Smooth muscle cell (in vitro differentiated cells): ENCODE results near the gene MAGI3. TPM values are rescaled to one million over a fixed set of nuclear protein-coding genes. Genes with fewer than 3 reads are reported as not detected.

ENCODE experiments used
- DNase-seq: peaks from one replicate; lab custom pipeline; 2025; ENCODE audit not compliant: unreplicated experiment; lab: John Stamatoyannopoulos, UW
- H2AFZ ChIP-seq: fragments of 200-600 bp; sonication (generic); 2 replicates; pipeline ENCODE4 v1.6.0; 2016; ENCODE audit warnings: antibody characterized with exemption, low read depth, mild to moderate bottlenecking
- H3F3A ChIP-seq: fragments of 200-600 bp; sonication (generic); 2 replicates; pipeline ENCODE4 v1.6.0; 2017; ENCODE audit warnings: antibody characterized with exemption, low read depth
- H3K27ac ChIP-seq: fragments of 200-600 bp; sonication (generic); 2 replicates; pipeline ENCODE4 v1.5.1; 2016; ENCODE audit warnings: low read depth, mild to moderate bottlenecking
- H3K27me3 ChIP-seq: fragments of 200-600 bp; sonication (generic); 2 replicates; pipeline ENCODE4 v1.6.1; 2016; ENCODE audit warnings: low read depth, mild to moderate bottlenecking
- H3K36me3 ChIP-seq: fragments of 200-600 bp; sonication (generic); 2 replicates; pipeline ENCODE4 v1.5.1; 2016; ENCODE audit warnings: low read depth
- H3K4me1 ChIP-seq: fragments of 200-600 bp; sonication (generic); 2 replicates; pipeline ENCODE4 v1.5.1; 2016; ENCODE audit warnings: low read depth
- H3K4me2 ChIP-seq: fragments of 200-600 bp; sonication (generic); 2 replicates; pipeline ENCODE4 v1.6.0; 2016; ENCODE audit warnings: mild to moderate bottlenecking
- H3K4me3 ChIP-seq: fragments of 200-600 bp; sonication (generic); 2 replicates; pipeline ENCODE4 v1.5.1; 2016; ENCODE audit warnings: mild to moderate bottlenecking
- H3K79me2 ChIP-seq: fragments of 200-600 bp; sonication (generic); 2 replicates; pipeline ENCODE4 v1.6.0; 2016; ENCODE audit warnings: low read depth, mild to moderate bottlenecking
- H3K9ac ChIP-seq: fragments of 200-600 bp; sonication (generic); 2 replicates; pipeline ENCODE4 v1.6.0; 2016; ENCODE audit warnings: low read depth
- H3K9me3 ChIP-seq: fragments of 200-600 bp; sonication (generic); replicated peaks from 2 replicates; pipeline ENCODE4 v1.5.1; 2016; ENCODE audit warnings: low read depth
- H4K20me1 ChIP-seq: fragments of 200-600 bp; sonication (generic); 2 replicates; pipeline ENCODE4 v1.6.0; 2016; ENCODE audit warnings: low read depth
- WGBS: methylation state at CpG from one replicate; pipeline ENCODE4 v1.1.7; 2016; ENCODE audit warnings: low lambda C conversion rate; 5-methylcytosine and 5-hydroxymethylcytosine counted together
- polyA plus RNA-seq: library from polyadenylated mRNA; unstranded; fragments of >200 nt; fragmentation: Nextera tagmentation; extraction: Ambion mirVana; gene quantifications from 2 replicates; pipeline ENCODE4 v1.2.1, GENCODE V29; 2016
- total RNA-seq: library from RNA; depleted of rRNA; stranded (reverse); fragments of >200 nt; gene quantifications from 2 replicates; pipeline ENCODE4 v1.2.3, GENCODE V29; 2014
- TF ChIP-seq, protein P1 (sequence below): fragments of 200-600 bp; sonication (generic); IDR thresholded peaks from 2 replicates; pipeline ENCODE4 v1.5.1; 2017; ENCODE audit warnings: borderline replicate concordance, mild to moderate bottlenecking, antibody characterized with exemption; ENCODE audit not compliant: insufficient read depth, poor library complexity, severe bottlenecking

MAGI3 gene
- 19.0 and 19.1 TPM in 2 replicates for total RNA-seq
- polyA plus RNA-seq: 6.3 and 10.9 TPM in 2 replicates

DNA sequence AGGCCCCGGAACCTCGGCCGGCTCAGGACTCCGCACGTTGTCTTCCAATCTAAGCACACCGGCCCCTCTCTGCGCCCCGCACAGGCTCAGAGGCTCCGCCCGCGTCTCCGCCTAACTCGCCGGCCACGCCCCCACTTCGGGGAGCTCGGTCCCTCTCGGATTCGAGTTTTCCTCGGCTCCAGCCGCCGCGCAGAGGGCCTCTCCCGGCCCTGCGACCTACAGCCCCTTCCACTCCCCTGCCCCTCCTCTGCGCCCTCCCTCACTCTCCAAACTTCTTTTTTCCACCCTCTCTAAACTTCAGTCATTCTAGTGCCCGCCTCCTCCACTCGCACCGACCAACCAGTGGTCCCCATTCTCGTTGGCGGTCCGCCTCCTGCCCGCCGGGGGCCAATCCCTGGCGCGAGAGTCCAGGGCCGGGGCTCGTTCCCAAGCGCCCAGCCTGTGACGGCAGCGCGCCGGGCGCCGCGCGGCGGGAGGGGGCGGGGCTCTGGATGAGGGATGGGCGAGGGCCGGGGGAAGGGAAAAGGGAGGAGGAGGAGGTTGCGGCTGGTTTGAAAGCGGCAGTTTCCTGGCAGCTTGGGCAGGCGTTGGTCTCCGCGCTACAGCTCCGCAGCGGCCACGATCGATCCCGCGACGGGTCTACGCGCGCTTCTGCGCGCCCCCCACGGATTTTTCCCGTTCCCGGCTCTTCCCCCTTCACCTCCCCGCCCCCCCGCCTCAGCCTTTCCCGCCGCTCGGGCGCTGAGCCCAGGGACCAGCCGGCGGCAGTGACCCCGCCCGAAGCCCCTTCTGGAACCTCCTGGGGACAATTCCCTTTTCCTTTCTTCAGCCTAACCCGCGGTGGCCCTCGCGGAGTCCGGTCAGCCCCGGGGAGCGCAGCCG lies at the start of gene MAGI3:
TSS of gene MAGI3 (plus strand) at position 563 of the 882 bp plus-strand sequence. CDS start 519 bp downstream, outside the sequence.
- peak; percentile 93 for DNase-seq
- H3K9me3 ChIP-seq: no peaks in the 10 kb centered on the region
- 1% methylated on average over 74 of the region's 89 CpGs for WGBS
- no peaks in the 10 kb centered on the region for H3K27me3 ChIP-seq
- H2AFZ ChIP-seq: peak within 1 kb of the TSS; percentile 97
- peaks cover 10% of the 10 kb centered on the region for H3F3A ChIP-seq
- H3K9ac ChIP-seq: peak within 1 kb of the TSS; percentile 84
- no peaks in the 10 kb centered on the region for H3K36me3 ChIP-seq
- peak within 1 kb of the TSS; percentile 94 for H3K4me2 ChIP-seq
- peaks cover 48% of the 10 kb centered on the region for H3K79me2 ChIP-seq
- TF ChIP-seq, protein P1, sequence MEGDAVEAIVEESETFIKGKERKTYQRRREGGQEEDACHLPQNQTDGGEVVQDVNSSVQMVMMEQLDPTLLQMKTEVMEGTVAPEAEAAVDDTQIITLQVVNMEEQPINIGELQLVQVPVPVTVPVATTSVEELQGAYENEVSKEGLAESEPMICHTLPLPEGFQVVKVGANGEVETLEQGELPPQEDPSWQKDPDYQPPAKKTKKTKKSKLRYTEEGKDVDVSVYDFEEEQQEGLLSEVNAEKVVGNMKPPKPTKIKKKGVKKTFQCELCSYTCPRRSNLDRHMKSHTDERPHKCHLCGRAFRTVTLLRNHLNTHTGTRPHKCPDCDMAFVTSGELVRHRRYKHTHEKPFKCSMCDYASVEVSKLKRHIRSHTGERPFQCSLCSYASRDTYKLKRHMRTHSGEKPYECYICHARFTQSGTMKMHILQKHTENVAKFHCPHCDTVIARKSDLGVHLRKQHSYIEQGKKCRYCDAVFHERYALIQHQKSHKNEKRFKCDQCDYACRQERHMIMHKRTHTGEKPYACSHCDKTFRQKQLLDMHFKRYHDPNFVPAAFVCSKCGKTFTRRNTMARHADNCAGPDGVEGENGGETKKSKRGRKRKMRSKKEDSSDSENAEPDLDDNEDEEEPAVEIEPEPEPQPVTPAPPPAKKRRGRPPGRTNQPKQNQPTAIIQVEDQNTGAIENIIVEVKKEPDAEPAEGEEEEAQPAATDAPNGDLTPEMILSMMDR: no peak
- H3K27ac ChIP-seq: peak within 1 kb of the TSS; percentile 68
- H3K4me1 ChIP-seq: peaks cover 34% of the 10 kb centered on the region
- H3K4me3 ChIP-seq: peak within 1 kb of the TSS; percentile 96
- H4K20me1 ChIP-seq: peaks cover 33% of the 10 kb centered on the region

DNA sequence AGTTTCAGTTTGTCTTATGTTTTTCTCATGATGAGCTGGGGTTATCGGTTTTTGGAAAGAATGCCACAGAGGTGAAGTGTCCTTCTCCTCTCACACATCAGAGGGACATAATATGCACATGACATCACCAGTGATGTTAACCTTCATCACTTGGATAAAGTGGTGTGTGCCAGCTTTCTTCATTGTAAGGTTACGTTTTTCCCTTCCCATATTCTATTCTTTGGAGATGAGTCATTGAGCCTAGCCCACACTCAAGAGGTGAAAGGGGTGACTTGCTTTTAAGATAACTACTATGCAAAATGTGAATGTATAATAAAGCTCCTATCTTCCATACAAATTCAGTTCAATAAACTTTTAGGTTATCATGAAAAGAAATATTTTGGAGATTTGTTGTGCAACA lies 36.7 kb upstream of the MAGI3 start:
- Histone ChIP-seq H3F3A (no peaks in the 10 kb centered on the region), H3K9ac (no peak overlapping the region), H4K20me1 (no peaks in the 10 kb centered on the region), H3K4me2 (no peak overlapping the region), H3K4me1 (no peaks in the 10 kb centered on the region), H3K4me3 (no peak overlapping the region), H3K9me3 (no peaks in the 10 kb centered on the region), H3K79me2 (no peaks in the 10 kb centered on the region), H2AFZ (no peak overlapping the region), H3K27ac (no peak overlapping the region), H3K27me3 (no peaks in the 10 kb centered on the region), H3K36me3 (no peaks in the 10 kb centered on the region)
- TF ChIP-seq, protein P1: no peak
- DNase-seq: no peak
- 56% methylated on average over 2 of the region's 2 CpGs for WGBS

DNA sequence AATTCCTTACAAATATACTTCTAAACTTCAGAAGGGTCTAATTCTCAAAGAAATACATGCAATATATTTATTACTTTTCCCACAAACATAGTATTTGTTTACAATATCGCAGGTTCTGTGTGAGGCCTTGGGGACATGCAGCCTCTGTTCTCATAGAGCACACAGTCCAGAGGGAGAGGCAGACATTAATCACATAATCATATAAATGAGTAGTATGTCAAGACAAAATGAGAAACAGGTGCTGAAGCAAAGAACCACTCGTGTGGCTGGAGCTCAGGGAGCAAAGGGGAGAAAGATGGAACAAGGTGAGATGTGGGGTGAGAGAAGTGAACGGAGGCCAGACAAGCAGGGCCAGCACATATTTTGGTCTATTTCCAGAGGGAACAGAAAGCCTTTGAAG lies 26.4 kb upstream of the MAGI3 start:
- no peaks in the 10 kb centered on the region for H3K36me3 ChIP-seq
- no peak overlapping the region for H3K4me3 ChIP-seq
- no peaks in the 10 kb centered on the region for H3K79me2 ChIP-seq
- no peaks in the 10 kb centered on the region for H3K4me1 ChIP-seq
- H3K9me3 ChIP-seq: no peaks in the 10 kb centered on the region
- no peak overlapping the region for H2AFZ ChIP-seq
- no peak overlapping the region for H3K27ac ChIP-seq
- H3K27me3 ChIP-seq: no peaks in the 10 kb centered on the region
- H3F3A ChIP-seq: no peaks in the 10 kb centered on the region
- WGBS: 85% methylated on average over 3 of the region's 3 CpGs
- TF ChIP-seq, protein P1: no peak
- no peak for DNase-seq
- no peaks in the 10 kb centered on the region for H4K20me1 ChIP-seq
- H3K9ac ChIP-seq: no peak overlapping the region
- H3K4me2 ChIP-seq: no peak overlapping the region
